GM12873 (cell line): ENCODE data around the gene ATP2A1.

Source experiments
- CTCF ChIP-seq: IDR thresholded peaks from 2 replicates; pipeline ENCODE4 v1.5.1; 2012; ENCODE audit warnings: low read depth, mild to moderate bottlenecking, moderate library complexity, low read length, control low read depth; ENCODE audit not compliant: insufficient read depth; ENCODE audit errors: missing control alignments

Gene ATP2A1

GRCh38 chr16:28879261-28879840, 1.1 kb downstream of the ATP2A1 start:
- no peak for TF ChIP-seq CTCF

- no peak for TF ChIP-seq CTCF
Measured at GRCh38 chr16:28879841-28880588, 1.7 kb downstream of the ATP2A1 start.

- TF ChIP-seq CTCF, result no peak
Measured at GRCh38 chr16:28880589-28880915, 2.3 kb downstream of the ATP2A1 start.

- no peak for TF ChIP-seq CTCF
Measured at GRCh38 chr16:28880955-28881354, 2.7 kb downstream of the ATP2A1 start.

- TF ChIP-seq CTCF, result no peak
Measured at GRCh38 chr16:28882551-28883160, 4.4 kb downstream of the ATP2A1 start.

GRCh38 chr16:28883221-28883996, 5.1 kb downstream of the ATP2A1 start:
- TF ChIP-seq CTCF, result no peak

- TF ChIP-seq CTCF, result no peak
Measured at GRCh38 chr16:28884045-28884444, 5.8 kb downstream of the ATP2A1 start.
